NCI-H774 (cell line): ENCODE data around the gene MSI2.

Experiments
- DNase-seq: peaks from one replicate; lab custom pipeline; 2025; lab: John Stamatoyannopoulos, UW

Gene MSI2

DNA sequence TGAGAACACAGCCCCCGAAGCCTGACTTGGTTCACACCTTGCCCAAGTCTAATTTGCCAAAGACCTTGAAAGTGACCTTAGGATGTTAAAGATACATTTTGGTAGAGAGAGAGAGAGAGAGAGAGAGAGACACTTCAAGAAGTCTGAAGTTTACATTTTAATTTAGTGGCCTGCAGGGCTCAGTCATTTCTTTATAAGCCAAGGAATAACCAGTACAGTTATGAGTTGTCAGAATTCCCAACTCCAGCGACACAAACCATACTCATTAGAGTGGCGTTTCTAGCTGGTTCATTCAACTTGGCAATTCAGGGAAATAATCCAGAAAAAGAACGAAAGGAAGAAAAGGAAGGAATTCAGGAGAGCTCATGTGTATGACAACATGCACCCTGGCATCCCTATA, 284.7 kb downstream of the MSI2 start:
- DNase-seq, result no peak

DNA sequence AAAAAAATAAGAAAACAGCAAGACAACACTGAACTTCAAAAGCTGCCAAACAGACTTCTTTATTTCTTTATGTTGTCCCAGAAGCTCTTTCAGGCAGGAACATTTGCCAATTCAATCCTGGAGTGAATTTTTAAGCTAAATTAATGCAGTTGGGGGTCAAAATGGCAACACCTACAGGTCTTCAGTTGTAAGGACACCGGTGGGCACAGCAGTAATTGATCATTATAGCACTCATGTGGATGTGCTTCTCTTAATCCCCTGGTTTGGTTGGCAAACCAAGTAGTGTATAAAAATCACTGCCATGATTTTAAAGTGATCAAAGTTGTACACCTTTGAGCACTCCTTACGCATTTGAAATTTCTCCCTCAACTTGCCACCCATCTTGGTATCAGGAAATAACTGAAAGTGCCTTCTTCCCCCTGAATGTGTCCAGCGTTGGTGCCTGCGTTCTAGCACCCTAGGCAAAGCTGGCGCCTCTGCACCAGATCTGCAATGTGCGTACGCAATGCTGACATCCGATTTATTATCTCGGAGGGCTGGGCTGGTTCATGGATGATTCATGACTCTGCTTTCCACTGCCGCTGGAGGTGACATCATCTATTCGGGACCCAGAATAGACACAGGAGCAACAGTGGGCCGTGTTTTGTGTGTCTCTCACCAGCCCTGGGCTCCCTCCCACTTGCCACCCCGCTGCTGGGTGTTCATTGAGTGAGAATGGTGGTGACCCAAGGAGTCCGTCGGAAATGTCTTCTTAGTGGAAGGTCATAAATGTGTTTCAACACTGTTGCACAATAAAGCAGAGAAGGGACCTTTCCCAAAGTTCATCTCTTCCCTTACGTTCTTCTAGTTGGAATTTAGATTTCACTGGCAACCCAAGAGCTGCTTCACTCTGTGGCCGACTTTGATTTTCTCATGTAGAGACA, 285.4 kb downstream of the MSI2 start:
- DNase-seq, result no peak

- no peak for DNase-seq
Observed at GRCh38 chr17:57542510-57542909, 286.2 kb downstream of the MSI2 start.

DNA sequence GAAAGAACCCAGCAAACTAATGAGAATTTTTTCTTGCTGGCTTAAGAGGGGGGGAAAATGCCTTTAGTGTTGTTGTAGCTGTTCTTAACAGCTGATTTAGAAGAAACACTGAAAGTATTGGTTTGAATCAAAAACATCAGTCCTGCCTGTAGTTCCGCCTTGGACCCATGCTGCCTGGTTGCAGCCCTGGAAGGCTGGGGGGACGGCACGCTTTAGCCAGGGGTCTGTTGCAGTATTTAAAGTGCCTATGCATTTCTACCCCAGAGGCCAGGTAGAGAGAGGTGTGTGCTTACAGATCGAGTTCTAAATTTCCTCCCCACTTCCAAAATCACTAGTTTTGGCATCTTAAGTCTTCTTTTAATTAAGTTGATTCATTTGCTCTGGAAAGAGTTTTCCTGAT, 286.9 kb downstream of the MSI2 start:
- no peak for DNase-seq

- no peak for DNase-seq
Observed at GRCh38 chr17:57544401-57544800, 288.1 kb downstream of the MSI2 start.

DNA sequence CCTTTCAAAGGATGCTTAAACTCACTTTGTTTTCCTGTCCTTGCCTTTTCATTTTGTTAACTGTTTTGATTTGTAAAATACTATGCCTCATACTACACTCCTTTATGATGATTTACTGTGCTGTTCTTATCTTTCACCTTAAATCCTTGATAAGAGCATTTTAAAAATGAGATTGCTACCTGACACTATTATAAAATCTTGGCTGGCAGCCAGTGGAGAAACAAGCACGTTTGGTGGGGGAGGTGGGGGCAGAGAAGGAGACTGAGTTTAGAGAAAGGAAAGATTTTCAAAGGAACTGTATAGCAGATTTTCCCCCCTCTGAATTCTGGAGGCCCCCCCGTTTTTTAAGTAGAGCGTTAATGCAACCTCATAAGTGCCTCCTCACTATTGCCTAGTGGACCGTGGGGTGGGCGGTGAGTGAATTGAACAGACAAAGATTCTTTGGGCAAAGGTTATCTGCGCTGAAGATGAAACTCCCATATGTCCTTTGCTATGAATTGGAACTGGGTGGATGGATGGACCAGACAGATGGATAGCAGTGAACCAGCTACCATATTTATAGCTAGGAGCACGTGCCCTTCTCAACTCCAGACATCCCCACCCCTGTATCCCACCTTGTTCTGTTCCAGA, 288.6 kb downstream of the MSI2 start:
- DNase-seq, result no peak

DNA sequence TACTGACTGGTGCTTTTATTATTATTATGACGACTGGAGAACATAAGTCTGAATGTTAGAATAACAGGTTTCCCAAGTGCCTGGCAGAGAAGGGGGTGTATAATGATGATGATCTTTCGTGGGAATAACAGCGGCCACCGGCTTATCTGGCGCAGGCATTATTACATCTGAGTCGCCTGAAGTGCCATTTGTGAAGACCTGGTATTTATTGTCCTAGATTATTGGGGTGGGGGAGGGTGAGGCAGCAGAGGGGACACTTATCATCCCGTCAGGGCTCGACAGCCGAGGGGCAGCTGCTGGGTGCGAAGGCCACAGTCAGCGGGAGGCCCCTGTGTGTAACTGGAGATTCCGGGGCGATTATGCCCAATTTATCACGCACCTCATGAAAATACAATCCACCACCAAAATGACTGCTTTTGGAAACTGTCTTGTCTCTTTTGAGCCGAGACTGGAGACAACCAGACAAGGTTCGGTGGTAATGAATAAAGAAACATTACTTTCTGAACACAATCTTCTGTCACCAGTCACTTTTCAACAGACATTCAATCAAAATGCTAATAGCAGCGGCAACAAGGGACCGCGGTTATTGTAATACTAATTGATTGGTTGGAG, 289.5 kb downstream of the MSI2 start:
- DNase-seq, result no peak

DNA sequence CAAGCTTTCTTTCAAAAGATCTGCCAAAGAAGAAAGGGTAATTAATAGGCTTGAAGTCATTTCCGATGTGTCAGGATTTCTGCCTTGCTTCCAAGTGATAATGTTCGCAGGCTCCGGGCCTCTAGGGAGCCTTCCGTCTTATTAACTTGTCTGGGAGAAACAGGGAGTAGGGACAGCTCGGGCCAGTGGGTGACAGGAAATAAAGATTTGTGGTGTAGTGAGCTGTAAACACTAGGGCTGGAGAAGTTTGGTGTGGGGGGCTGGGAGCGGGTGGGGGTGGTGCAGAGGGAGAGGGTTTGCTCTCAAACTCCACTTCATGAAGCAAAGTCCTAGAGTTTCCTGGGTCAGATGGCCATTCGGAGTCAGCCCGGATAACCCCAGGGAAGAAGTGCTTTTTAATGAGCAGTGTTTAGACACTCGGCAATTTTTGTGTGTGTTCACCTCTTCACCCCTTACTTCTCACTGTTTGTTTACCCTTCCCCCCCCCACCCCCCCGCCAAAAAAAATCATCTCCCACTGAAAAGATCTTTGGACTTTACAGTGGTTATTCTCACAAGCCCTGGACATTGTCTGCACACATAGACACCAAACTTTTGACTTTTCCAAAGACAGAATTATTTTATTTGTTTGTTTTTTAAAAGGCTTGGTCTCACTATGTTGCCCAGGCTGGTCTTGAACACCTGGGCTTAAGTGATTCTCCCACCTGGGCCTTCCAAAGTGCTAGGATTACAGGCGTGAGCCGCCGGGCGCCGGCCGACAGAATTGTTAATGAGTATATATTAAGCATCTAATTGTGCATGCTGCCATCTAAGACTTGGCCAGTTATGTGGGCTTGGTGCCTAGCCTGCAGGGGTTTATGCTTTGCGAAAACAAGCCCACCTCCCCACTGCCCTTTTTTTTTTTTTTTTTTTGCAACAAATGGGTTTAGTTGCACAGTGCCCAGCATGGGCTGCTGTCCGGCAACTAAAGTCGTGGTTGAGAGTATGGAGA, 292.4 kb downstream of the MSI2 start:
- no peak for DNase-seq

GRCh38 chr17:57549468-57549867, 293.1 kb downstream of the MSI2 start:
- no peak for DNase-seq

- DNase-seq, result no peak
Observed at GRCh38 chr17:57550016-57550415, 293.7 kb downstream of the MSI2 start.

DNA sequence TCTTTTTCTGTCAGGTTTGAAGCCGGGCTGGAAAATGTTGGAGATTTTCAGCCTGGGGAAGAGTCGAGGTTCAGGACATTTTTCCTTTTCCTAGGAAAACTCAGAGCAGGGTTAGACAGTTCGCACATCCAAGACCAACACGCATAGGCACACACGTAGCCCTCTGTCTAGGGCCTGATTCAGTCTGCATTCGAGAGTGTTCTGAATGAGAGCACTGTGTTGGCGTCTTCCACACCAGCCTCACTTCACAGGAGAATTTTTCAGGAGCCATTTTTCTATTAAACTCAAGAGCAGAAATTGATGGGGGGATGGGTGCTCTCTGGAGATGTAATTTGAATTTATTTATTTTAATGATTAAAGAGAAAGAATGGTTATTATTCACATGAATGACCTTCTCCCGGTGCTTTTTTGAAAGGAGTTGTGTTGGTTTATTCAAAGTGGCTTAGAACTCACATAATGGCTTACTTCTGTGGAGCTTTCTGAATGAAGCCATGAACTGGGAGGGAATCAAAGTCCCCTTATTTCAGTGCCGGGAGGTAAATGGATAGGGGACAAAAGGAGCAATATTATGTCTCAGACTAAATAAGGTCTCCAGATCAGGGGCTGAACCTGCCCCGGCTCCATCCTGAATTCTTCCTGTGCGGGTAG, 294.5 kb downstream of the MSI2 start:
- no peak for DNase-seq

DNA sequence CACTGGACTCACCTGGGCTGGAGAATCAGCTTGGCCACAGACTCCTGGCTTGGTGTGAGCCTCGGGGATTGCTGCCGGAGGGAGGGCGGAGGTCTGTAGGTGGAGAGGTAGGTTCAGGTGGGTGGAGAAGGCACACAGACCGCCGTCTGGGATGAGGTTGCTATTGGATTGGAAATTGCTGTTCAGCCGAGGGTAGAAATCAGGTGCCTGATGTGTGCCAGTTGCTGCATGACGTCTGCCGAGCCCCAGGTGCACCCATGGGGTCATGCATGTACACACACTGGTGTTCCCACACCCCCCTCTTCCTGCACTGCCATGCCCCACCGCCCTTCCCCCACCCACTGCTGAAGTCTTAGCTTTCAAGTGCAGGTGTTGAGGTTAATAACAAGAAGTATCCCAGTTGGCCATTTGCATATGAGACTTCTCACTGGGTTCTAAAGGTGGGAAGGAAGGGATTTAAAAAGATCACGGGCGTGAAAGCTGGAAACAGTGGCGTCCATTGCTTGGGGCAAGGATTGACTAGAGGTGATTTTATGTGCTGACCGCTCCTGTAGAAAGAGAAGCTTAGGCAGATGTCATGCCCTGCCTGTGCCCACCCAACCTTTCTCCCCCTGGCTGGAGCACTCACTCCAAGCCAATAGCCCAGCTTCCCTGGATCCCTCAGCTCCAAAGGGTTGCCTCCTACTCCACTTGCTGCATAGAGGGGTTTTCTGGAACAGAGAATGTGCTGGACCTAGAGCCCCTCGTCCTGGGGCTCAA, 295.2 kb downstream of the MSI2 start:
- DNase-seq, result no peak

GRCh38 chr17:57552114-57552624, 295.8 kb downstream of the MSI2 start:
- DNase-seq, result no peak

GRCh38 chr17:57553526-57553925, 297.2 kb downstream of the MSI2 start:
- no peak for DNase-seq

DNA sequence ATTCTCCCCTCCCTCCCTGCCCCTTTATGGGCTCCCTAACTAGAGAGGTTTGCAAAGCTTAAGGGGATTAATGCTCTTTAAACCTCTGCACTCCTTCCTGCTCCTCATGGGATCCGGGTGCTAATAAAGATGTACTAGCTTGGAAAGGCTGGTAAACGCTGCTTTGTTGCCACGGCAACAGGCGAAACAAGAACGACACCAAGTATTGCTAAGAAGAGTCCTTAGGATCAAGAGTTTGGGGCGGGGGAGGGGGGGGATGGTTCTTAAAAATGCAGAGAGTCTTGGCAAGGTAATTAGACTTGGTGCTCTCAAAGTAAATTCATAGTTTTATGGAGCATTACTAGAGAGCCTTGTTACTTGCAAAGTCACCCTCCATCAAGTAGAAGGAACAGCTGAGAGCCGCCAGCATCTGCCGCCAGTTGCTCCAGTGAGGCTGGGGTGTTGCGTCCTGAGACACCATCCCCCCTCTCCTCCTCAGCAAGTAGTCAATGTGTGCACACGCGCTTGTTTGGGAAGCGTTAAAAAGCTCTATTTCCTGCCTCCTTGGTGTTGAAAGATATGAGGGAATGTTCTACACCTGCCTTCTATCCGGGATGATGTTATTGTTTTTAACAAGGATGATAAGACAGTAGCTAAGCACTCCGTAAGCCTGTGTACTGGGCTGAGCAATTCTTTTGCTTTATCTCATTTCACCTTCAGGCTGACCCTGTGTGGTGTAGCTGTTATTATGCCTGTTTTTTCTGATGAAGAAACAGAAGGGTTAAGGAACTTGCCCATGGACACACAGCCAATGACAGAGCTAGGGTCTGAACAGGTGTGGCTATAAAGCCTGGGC, 297.9 kb downstream of the MSI2 start:
- DNase-seq, result no peak

- DNase-seq, result no peak
Observed at GRCh38 chr17:57554826-57555635, 298.7 kb downstream of the MSI2 start.

GRCh38 chr17:57555636-57556175, 299.4 kb downstream of the MSI2 start:
- no peak for DNase-seq

GRCh38 chr17:57556320-57556719, 300.0 kb downstream of the MSI2 start:
- no peak for DNase-seq
